HK-2 (cell line): ENCODE data around the gene CCP110.

Experiments
- DNase-seq: peaks from one replicate; pipeline ENCODE4 v3.0.0-alpha.2; 2018; ENCODE audit not compliant: unreplicated experiment

The CCP110 gene, protein sequence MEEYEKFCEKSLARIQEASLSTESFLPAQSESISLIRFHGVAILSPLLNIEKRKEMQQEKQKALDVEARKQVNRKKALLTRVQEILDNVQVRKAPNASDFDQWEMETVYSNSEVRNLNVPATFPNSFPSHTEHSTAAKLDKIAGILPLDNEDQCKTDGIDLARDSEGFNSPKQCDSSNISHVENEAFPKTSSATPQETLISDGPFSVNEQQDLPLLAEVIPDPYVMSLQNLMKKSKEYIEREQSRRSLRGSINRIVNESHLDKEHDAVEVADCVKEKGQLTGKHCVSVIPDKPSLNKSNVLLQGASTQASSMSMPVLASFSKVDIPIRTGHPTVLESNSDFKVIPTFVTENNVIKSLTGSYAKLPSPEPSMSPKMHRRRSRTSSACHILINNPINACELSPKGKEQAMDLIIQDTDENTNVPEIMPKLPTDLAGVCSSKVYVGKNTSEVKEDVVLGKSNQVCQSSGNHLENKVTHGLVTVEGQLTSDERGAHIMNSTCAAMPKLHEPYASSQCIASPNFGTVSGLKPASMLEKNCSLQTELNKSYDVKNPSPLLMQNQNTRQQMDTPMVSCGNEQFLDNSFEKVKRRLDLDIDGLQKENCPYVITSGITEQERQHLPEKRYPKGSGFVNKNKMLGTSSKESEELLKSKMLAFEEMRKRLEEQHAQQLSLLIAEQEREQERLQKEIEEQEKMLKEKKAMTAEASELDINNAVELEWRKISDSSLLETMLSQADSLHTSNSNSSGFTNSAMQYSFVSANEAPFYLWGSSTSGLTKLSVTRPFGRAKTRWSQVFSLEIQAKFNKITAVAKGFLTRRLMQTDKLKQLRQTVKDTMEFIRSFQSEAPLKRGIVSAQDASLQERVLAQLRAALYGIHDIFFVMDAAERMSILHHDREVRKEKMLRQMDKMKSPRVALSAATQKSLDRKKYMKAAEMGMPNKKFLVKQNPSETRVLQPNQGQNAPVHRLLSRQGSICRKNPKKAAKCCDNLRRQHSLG

DNA sequence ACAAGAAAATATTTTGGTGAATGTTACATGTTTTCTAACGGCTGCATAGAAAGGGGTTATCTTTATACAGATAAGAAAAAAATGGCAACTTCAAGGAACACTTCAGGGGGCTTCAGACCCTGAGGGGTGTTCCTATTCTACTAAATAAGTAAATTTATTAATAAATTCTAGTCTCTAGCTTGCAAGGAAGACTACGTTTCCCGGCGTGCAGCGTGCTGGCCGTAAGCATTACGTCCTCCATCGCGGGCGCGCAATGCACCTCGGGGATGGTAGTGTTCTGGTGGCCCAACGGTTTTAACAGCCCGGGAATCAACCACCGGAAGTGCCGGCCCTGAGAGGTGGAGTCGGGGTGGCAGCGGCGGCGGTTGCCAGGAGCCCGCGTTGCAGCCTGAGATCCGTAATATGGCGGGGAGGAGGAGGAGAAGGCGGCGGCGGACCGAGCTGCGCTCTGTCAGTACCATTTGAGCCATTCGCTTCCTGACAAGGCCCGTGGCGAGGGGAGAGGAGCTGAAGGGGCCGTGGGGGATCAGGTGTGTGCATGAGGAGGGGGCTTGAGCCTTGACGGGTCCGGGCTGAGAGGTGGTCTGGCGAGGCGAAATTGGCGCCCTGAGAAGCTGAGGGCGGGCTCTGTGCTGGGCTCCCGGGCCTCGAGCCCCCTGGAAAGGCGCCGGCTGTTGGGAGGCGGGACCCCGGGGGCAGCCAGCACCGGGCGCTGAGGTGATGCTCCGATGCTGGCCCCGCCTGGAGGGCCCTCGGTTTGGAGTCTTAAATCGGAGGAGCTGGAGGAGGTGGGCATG, at the start of gene CCP110:
TSS of gene CCP110 (plus strand) at position 384 of the 797 bp plus-strand sequence. CDS start 3,940 bp downstream, outside the sequence.
- DNase-seq, result peak; percentile 89

DNA sequence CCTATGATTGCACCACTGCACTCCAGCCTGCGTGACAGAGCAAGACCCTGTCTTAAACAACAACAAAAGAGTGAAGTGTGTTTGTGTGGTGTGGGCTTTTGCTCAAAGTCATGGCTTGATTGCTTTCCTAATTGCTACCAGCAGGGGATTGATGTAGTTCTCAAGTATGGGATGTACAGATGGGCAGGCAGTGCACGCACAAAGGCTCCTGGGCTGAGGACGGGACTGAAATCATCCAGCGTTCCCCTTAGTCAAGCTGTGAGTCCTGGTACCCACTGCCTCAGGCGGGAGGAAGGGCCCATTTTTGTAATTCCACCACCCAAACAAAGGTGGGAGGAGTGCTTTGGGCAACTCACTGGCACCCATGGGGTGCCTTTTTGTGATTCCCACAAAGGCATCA, 49.1 kb upstream of the CCP110 start:
- DNase-seq, result no peak

DNA sequence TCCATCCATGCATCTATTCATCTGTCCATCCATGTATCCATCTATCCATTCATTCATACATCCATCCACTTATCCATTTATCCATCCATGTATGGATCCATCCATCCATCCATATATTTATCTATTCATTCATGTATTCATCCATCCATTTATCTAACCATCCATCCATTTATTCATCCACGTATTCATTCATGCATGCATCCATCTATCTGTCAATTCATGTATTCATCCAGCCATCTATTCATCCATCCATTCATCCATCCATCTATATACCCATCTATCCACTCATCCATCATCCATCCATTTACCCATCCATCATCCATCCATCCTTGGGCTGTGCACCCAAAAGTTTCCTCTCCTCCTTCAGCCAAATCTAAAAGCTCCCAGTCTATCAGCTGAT, 45.2 kb upstream of the CCP110 start:
- no peak for DNase-seq

DNA sequence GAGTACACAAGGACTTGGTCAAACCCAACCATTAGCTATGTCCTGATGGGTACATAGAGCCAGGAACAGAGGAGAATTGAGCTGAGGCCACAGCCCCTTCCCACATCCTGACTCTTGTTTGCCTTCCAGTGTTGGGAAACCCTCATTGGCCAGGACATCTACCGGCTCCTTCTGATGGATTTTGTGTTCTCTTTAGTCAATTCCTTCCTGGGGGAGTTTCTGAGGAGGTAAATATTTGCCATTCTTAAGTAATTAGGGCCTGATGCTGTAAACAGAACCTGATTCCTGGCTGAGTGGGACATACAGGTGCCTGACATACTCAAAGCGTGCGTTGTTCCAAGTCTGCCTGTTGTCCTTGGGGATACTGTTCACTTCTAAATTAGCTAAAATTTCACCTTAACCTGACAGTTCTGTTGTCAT, 44.4 kb upstream of the CCP110 start:
- no peak for DNase-seq

DNA sequence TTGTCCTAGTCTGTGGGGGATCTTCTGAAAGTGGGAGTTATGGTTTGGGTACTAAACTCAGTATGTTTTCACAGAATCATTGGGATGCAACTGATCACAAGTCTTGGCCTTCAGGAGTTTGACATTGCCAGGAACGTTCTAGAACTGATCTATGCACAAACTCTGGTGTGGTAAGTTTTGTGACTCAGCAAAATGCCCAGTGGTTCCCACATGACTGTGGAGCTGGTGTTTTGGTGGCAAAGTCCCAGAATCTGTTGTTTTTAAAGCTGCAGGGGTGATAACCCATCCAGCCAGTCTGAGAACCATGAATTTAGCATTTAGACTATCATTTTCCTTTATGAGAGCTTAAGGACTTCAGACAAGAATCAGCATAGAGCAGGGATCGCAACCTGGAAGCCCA, 42.4 kb upstream of the CCP110 start:
- DNase-seq, result no peak

DNA sequence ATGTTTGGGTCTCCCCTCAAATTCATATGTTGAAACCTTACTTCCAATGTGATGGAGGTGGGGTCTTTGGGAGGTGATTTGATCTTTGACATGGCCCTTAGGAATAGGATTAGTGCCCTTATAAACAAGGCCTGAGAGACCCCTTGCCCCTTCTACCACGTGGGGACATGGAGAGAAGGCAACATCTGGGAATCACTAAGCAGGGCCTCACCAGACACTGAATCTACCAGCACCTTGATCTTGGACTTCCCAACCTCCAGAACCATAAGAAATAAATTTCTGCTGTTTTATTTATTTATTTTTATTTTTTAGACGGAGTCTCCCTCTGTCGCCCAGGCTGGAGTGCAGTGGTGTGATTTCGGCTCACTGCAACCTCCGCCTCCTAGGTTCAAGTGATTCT, 42.0 kb upstream of the CCP110 start:
- no peak for DNase-seq

DNA sequence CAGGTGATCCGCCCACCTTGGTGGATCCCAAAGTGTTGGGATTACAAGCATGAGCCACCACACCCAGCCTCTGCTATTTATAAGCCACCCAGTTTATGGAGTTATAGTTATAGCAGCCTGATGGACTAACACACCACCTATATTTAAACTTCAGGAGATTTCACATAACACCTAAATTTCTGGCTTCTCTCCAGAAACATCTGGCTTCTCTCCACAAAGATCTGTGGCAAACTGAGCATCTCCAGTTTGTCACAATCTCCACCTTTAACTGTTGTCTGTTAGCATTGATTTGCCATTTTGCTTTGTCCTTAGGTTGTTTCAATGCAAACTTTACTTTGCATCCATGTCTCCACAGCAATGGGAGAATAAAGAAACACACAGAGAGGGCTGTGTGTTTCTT, 41.5 kb upstream of the CCP110 start:
- DNase-seq, result no peak

DNA sequence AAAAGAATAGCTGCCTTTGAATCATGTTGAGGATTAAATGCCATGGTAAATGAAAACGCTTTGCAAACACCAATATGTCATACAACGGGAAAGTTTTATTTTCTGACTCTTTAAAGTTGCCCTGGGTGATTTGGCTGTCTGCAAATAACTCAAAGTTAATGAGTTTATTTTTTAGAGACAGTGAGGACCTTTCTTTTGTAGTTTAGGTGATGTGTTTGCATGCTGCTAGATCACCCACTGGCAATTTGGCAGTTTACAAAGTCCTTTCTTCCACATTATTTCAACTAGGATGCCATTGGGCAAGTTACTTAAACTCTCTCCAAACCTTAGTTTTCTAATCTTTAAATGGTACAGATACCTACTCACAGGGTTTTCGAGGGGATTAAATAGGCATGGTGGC, 39.6 kb upstream of the CCP110 start:
- DNase-seq, result no peak

DNA sequence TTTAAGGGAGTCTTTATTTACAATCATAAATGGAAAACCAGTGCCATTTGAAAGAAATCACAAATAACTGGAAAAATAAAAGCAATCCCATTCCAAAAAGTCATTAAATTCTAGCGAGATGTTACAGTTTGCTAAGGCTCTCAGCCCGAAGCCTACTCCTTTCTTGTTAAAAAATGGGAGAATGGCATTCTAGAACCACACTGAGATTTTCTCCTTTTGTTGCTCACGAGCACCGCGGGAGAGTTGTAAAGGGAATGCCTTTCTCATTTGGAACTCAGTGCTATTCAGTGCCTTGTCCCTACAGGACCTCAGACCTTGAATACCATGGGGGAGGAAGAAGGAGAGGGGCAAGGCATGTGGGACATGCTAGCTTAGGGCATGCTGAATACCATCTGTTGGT, 38.1 kb upstream of the CCP110 start:
- no peak for DNase-seq

DNA sequence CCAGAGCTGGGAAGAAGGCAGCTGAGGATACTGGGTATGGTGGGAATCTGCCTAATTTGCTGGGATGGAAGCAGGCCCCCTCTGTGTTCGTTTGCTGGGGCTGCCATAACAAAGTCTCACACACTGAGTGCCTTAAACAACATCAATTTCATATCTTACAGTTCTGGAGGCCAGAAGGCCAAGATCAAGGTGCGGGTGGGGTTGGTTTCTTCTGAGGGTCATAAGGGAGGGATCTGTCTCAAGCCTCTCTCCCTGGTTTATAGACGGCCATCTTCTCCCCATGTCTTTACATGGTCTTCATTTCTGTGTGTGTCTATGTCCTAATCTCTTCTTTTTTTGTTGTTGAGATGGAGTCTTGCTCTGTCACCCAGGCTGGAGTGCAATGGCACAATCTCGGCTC, 37.7 kb upstream of the CCP110 start:
- DNase-seq, result no peak

DNA sequence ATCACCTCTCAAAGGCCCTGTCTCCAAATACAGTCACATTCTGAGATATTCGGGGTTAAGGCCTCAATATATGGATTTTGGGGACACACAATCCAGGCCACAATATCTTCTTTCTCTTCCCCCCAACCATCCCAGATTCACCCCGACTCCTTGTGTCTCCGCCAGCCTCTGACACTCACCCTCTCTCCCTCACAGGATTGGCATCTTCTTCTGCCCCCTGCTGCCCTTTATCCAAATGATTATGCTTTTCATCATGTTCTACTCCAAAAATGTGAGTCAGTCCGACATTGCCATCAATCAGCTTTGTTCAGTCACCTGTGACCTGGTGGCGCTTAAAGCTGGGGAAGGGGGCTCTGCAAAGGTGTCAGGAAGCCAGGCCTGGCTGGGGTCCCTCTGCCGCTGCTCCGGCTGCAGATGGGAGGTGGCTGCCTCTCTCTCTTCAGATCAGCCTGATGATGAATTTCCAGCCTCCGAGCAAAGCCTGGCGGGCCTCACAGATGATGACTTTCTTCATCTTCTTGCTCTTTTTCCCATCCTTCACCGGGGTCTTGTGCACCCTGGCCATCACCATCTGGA, 36.9 kb upstream of the CCP110 start:
- DNase-seq, result no peak

DNA sequence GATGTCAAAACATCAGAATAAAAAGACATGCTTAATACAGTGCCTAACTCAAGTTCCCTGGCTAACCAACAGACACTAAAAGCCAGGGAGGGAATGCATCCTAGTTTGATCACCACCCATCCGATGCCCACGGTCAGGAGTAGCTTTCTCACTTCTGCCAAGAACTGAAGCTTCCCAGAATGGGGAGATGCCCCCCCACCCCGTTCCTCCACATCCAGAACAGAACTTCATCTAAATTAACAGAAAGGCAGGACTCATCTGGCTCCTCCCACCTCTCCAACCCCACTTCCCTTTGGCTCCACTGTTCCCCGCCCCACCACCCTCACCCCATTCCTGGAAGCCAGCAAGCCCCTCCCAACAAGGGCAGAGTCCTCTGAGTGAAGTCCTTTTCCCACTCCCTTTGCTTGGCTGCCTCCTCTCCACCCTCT, 35.5 kb upstream of the CCP110 start:
- no peak for DNase-seq

DNA sequence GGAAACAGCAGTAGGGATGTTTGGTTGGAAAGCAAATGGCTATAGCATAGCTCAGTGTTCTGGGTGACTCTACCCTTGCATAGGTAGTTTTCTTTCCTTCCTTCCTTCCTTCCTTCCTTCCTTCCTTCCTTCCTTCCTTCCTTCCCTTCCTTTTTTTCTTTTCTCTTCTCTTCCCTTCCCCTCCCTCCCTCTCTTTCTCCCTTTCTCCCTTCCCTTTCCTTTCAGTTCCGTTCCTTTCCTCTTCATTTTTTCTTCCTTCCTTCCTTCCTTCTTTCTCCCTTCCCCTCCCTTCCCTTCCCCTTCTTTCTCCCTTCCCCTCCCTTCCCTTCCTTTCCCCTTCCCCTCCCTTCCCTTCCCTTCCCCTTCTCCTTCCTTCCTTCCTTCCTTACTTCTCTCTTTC, 33.1 kb upstream of the CCP110 start:
- DNase-seq, result no peak

DNA sequence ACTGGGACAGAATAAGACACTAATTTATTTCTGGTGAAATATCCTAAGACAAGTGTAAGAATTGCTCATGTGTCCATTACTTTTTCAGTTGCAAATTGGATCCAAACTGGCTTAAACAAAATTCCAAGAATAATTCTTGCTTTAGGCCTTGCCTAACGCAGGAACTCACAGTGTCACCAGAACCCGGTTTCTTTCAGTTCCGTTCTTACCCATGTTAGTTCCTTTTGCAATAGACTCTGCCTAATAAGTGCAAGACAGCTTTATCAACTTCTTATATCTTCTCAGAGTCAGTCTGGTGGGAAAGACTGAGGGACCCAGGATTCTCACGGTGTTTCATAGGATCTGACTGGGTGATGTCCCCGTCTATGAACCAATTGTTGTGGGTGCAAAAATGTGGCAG, 26.6 kb upstream of the CCP110 start:
- no peak for DNase-seq

DNA sequence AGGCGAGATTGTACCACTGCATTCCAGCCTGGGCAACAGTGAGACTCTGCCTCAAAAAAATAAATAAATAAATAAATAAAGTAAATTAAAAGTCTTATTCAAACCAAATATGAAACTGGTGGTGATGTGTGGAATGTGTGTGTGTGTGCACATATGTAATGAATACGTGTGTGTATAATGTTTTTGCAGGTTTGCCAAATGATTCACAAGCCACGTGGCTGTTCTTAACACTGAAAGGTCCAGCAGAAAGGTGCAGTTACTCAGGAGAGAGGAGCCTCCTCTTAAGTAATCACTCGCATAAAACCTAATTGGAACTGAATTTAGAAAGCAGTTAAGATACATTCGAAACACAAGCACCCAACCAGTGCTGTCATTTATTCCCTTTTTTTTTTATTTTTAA, 24.7 kb upstream of the CCP110 start:
- DNase-seq, result no peak

DNA sequence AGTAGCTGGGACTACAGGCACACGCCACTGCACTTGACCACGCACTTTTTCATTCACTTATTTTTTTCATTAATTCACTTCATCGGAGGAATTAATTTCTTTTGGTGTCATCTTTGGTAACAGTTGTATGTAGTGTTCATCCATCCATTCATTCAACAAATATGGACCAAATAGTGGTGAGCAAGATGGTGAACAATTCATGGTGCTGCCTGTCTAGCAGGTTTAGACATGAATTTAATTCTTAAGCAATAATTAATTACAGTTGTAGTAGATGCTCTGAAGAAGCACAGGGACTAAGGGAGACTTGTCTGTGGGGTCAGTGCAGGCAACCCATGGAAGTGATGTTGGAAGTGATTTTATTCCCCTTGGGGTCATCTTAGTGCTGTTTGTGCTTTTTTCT, 24.3 kb upstream of the CCP110 start:
- no peak for DNase-seq

DNA sequence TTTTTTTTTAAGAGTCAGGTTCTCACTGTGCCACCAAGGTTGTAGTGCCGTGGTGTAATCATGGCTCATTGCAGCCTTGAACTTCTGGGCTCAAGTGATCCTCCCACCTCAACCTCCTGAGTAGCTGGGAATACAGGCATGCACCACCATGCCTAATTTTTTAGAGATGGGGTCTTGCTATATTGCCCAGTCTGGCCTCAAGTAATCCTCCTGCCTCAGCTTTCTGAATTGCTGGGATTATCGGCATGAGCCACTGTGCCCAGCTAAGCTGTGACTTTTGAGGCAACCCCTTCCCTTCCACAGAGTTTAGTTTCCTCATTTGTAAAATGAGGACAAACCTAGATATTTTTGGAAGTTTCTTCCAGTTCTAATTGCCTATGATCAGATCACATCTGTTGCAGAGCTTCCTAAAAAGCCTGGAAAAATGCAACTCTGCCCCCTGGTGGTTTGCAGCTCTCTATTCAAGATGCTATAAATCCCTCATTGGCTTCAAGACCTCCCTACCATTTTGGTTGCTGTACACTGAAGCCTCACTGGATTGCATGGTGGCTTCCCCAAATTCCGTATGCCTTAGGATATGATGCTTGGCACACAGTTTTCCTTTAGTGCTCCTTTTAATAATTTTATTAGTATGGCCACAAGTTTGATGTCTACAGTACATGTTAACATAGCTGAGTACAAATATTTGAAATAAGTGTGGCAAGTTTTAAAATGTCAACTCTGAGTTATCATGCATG, 21.2 kb upstream of the CCP110 start:
- DNase-seq, result peak; percentile 55

DNA sequence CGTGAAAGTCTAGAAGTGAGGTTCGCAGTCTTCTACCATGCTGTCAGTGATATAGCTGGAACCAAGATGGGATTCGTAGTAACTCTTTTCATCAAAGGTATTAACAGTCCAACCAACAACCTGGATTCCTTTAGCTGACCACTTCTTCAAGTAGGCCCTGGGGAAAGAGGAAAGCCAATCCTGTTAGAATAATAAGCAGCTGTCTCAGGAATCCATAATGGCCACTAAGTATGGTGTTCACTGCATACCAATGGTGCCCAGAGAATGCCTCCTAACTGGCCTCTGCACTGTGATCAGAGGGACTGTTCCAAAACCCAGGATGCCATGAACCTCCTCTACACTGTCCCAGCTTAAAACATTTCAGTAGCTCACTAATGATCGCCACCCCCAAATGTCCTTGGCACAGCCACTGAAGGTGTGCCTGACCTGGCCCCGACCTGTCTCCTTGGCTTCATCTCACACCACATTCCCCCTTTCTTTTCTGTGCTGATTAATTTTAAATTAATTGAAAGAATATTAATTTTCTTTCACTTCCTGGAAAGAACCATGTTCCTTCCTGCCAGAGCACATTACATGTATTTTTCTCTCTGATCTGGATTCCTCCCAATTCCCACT, 20.2 kb upstream of the CCP110 start:
- no peak for DNase-seq

DNA sequence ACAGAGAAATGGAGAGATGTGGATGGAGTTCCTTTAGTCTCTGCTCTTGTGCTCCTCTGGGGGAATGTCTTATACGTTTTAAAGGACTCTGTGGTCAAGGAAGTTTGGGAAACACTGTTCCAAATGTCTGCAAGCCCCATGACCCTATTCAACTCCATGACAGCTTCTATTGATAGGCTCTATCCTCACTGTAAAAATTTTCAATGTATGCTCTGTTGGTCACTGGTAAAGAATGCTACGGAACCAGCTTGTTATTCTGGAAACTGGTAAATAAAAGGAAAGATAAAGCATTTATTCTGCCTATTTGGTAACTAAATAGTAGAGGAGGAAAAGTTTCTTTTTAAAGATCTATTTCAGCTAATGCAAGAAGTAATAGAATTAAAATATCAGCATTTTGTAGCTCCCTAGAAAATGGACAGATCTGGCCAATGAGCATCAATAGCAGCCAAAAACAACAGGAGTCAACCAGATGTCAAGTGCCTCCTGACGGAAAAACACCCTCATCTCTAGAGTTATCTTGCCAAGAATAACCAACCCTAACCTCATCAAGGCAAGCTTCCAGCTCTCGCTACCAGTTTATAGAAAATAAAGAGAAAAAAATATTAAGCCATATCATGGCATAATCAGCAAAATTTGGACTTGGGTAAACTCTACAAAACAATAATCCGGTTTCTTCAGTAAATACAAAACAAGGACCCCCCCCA, 18.0 kb upstream of the CCP110 start:
- DNase-seq, result no peak

DNA sequence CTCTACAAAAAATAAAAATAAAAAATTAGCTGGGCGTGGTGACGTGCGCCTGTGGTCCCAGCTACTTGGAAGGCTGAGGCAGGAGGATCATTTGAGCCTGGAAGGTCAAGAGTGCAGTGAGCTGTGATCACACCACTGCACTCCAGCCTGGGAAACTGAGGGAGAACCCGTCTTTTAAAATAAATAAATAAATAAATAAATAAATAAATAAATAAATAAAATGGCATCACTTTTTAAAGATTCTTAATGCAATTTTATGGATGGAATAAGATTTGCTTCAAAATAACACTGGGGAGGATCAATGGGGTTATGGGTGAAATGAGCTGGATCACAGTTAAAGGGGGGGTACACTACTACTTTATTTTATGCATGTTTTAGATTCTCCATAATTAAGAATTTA, 16.8 kb upstream of the CCP110 start:
- no peak for DNase-seq
